WI38 (cell line): ENCODE results near the gene GPX4.
"Not testable (repeated sequence)": the region's sequence is repeated elsewhere in the genome, so short reads cannot be mapped to it uniquely, and the experiment has no call there.

Experiments
- H3K4me3 ChIP-seq: 2 replicates; pipeline ENCODE4 v1.5.1; 2011; ENCODE audit warnings: low read depth, mild to moderate bottlenecking, control low read depth, low read length
- CTCF ChIP-seq: IDR thresholded peaks from 2 replicates; pipeline ENCODE4 v1.5.1; 2012; ENCODE audit warnings: low read depth, mild to moderate bottlenecking, control low read depth, low read length

Gene GPX4

GRCh38 chr19:1122972-1123363 is 19.2 kb downstream of the GPX4 start:
- TF ChIP-seq CTCF: no peak
- H3K4me3 ChIP-seq: no peak overlapping the region

- no peak for TF ChIP-seq CTCF
These were observed 19.6 kb downstream of the GPX4 start for GRCh38 chr19:1123381-1123780.

GRCh38 chr19:1123885-1124677 is 20.3 kb downstream of the GPX4 start:
- no peak for TF ChIP-seq CTCF
- H3K4me3 ChIP-seq: no peak overlapping the region

More at GRCh38 chr19:1123381-1123780, 19.6 kb downstream of the GPX4 start:
- no peak overlapping the region for H3K4me3 ChIP-seq

GRCh38 chr19:1125601-1126467 is 22.0 kb downstream of the GPX4 start:
- TF ChIP-seq CTCF: no peak
- H3K4me3 ChIP-seq: no peak overlapping the region

GRCh38 chr19:1126984-1127760 is 23.4 kb downstream of the GPX4 start:
- no peak for TF ChIP-seq CTCF
- H3K4me3 ChIP-seq: no peak overlapping the region

- TF ChIP-seq CTCF: no peak
- H3K4me3 ChIP-seq: no peak overlapping the region
These were observed 24.3 kb downstream of the GPX4 start for GRCh38 chr19:1128106-1128505.

GRCh38 chr19:1129084-1129483 is 25.3 kb downstream of the GPX4 start:
- not testable (repeated sequence) for H3K4me3 ChIP-seq
